Fibroblast of lung (primary cell): ENCODE results near the gene SMG6.

Experiments used
- EZH2 ChIP-seq: IDR thresholded peaks from 2 replicates; pipeline ENCODE4 v1.5.1; 2012; ENCODE audit warnings: low read length, control low read depth, mild to moderate bottlenecking; ENCODE audit errors: missing control alignments
- TF ChIP-seq, protein P1 (sequence below), 2 donors: IDR thresholded peaks in 1 of 2; conservative IDR thresholded peaks in 1 of 2; 1 replicate in 1 of 2; 2 replicates in 1 of 2; pipeline ENCODE4 v1.5.1; 2011 to 2012; ENCODE audit warnings: low read length in 2 of 2, control low read depth in 1 of 2, inconsistent platforms in 1 of 2, low read depth in 1 of 2, mild to moderate bottlenecking in 1 of 2

DNA sequence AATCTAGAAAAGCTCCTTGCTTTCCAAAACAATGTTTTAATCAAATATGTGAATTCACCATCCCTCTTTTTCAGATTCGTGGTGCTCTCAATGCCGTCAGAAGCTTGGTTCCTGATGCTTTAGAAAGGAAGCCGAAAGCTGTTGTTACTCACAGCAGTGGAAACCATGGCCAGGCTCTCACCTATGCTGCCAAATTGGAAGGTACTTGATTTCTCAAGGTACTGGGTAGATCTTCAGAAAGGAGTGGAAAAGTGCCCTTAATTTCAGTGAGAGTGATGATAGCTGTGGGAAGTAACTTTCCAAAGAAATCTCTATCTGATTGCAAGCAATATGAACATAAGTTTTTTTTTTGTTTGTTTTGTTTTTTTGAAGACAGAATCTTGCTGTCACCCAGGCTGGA lies 14.2 kb upstream of the SMG6 start:
- TF ChIP-seq, protein P1, sequence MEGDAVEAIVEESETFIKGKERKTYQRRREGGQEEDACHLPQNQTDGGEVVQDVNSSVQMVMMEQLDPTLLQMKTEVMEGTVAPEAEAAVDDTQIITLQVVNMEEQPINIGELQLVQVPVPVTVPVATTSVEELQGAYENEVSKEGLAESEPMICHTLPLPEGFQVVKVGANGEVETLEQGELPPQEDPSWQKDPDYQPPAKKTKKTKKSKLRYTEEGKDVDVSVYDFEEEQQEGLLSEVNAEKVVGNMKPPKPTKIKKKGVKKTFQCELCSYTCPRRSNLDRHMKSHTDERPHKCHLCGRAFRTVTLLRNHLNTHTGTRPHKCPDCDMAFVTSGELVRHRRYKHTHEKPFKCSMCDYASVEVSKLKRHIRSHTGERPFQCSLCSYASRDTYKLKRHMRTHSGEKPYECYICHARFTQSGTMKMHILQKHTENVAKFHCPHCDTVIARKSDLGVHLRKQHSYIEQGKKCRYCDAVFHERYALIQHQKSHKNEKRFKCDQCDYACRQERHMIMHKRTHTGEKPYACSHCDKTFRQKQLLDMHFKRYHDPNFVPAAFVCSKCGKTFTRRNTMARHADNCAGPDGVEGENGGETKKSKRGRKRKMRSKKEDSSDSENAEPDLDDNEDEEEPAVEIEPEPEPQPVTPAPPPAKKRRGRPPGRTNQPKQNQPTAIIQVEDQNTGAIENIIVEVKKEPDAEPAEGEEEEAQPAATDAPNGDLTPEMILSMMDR (conservative IDR thresholded peaks at IDR 0.05 in 1 of 2, IDR thresholded peaks at IDR 0.05 in 1 of 2; ENCODE audit: low read depth in 1 of 2, low read length in 2 of 2) = no peak
- no peak for TF ChIP-seq EZH2
